Upper lobe of right lung (tissue), 1 donor: ENCODE results near the gene HPCAL4. TPM values are rescaled to one million over a fixed set of nuclear protein-coding genes. Genes with fewer than 3 reads are reported as not detected.

Experiments
- ATAC-seq: fragments of 200-7000 bp; cut with Tn5 transposase; one replicate; pipeline ENCODE4 v1.9.1; 2020; ENCODE audit warnings: mild to moderate bottlenecking, moderate library complexity
- DNase-seq: peaks from one replicate; pipeline ENCODE4 v3.0.0-alpha.2; 2020
- H3K27ac ChIP-seq: fragments of 200-600 bp; one replicate; pipeline ENCODE4 v1.8.0; 2022
- H3K27me3 ChIP-seq: fragments of 200-600 bp; one replicate; pipeline ENCODE4 v1.8.0; 2022; ENCODE audit warnings: mild to moderate bottlenecking
- H3K36me3 ChIP-seq: fragments of 200-600 bp; one replicate; pipeline ENCODE4 v1.8.0; 2022
- H3K4me1 ChIP-seq: fragments of 200-600 bp; one replicate; pipeline ENCODE4 v1.8.0; 2022
- H3K4me3 ChIP-seq: fragments of 200-600 bp; one replicate; pipeline ENCODE4 v1.8.0; 2022; ENCODE audit warnings: mild to moderate bottlenecking
- H3K9me3 ChIP-seq: fragments of 200-600 bp; one replicate; pipeline ENCODE4 v1.8.0; 2022
- intact Hi-C: fragments of 100-400 bp; cut with DNase I; formaldehyde crosslinking; loops from one replicate; pipeline ENCODE4 v1.11.0; 2022
- total RNA-seq: library from RNA; stranded (reverse); fragmentation: NEBNext Ultra II Directional; extraction: Animal tissue kit (Norgen Biotek cat#: 25700); gene quantifications from one replicate; pipeline ENCODE4 v1.2.1, GENCODE V29; 2021
- TF ChIP-seq, protein P1 (sequence below): fragments of 200-600 bp; IDR thresholded peaks from one replicate; pipeline ENCODE4 v1.8.0; 2022; ENCODE audit warnings: antibody characterized with exemption
- donor health status: DM: no; HTN: yes; CAD: no; lungs with severe emphysema.

Gene HPCAL4
- total RNA-seq, 1 donor from 2014 or later = 0.09 TPM

DNA sequence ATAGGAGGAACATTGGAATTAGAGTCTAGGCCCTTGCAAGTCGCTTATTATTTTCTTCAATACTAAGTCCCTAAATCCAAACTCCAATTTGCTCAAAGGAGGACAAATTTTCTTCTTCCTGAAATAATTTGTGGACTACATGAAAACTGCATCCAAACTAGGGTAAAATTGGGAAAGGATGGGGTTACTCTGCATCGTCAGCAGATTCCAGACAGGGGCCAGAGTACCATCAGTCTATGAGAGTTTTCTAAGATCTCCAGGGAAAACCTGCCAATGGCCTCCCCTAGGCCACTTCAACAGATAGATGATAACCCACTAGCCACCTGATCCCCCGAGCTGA, 52.3 kb downstream of the HPCAL4 start:
- TF ChIP-seq, protein P1, sequence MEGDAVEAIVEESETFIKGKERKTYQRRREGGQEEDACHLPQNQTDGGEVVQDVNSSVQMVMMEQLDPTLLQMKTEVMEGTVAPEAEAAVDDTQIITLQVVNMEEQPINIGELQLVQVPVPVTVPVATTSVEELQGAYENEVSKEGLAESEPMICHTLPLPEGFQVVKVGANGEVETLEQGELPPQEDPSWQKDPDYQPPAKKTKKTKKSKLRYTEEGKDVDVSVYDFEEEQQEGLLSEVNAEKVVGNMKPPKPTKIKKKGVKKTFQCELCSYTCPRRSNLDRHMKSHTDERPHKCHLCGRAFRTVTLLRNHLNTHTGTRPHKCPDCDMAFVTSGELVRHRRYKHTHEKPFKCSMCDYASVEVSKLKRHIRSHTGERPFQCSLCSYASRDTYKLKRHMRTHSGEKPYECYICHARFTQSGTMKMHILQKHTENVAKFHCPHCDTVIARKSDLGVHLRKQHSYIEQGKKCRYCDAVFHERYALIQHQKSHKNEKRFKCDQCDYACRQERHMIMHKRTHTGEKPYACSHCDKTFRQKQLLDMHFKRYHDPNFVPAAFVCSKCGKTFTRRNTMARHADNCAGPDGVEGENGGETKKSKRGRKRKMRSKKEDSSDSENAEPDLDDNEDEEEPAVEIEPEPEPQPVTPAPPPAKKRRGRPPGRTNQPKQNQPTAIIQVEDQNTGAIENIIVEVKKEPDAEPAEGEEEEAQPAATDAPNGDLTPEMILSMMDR = no peak

GRCh38 chr1:39637361-39637760, 53.9 kb downstream of the HPCAL4 start:
- Histone ChIP-seq H3K9me3 (no peaks in the 10 kb centered on the region), H3K27me3 (no peaks in the 10 kb centered on the region), H3K27ac (no peak overlapping the region), H3K36me3 (no peaks in the 10 kb centered on the region), H3K4me1 (no peaks in the 10 kb centered on the region), H3K4me3 (peak overlapping the region; percentile 61)
- intact Hi-C loops = no loop called here
- DNase-seq (no peak), ATAC-seq (no peak)
- TF ChIP-seq, protein P1 = no peak

More for the DNA sequence above, 52.3 kb downstream of the HPCAL4 start:
- no peak for DNase-seq
- no peak for ATAC-seq
- intact Hi-C loops = no loop called here
- Histone ChIP-seq H3K27me3 (no peaks in the 10 kb centered on the region), H3K36me3 (no peaks in the 10 kb centered on the region), H3K27ac (peak overlapping the region; percentile 82), H3K4me1 (no peaks in the 10 kb centered on the region), H3K4me3 (peak overlapping the region; percentile 61), H3K9me3 (no peaks in the 10 kb centered on the region)

DNA sequence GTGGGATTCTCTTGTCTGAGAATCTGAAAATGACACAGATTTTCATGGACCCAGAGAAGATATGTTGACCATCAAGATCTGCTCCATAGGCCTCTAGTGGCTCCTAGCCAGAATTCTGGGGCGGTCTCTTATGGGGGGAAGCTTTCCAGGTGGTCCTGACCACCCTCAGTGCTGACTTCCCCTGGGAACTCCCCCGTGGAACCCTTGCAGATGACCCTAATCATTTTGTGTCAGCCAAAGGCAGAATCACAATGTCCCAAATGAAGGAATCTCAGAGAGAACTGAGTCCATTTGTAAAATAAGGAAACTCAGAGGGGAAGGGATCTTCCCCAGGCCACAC, 55.4 kb downstream of the HPCAL4 start:
- peaks cover 4% of the 10 kb centered on the region for H3K36me3 ChIP-seq
- TF ChIP-seq, protein P1 = no peak
- H3K27ac ChIP-seq = peak overlapping the region; percentile 60
- no peaks in the 10 kb centered on the region for H3K27me3 ChIP-seq
- no peaks in the 10 kb centered on the region for H3K9me3 ChIP-seq
- peak overlapping the region; percentile 61 for H3K4me3 ChIP-seq
- DNase-seq (no peak), ATAC-seq (no peak)
- H3K4me1 ChIP-seq = no peaks in the 10 kb centered on the region
- intact Hi-C loops = no loop called here

- no peak for DNase-seq
- H3K4me3 ChIP-seq = peak overlapping the region; percentile 61
Observed at GRCh38 chr1:39635205-39635870, 55.9 kb downstream of the HPCAL4 start.

DNA sequence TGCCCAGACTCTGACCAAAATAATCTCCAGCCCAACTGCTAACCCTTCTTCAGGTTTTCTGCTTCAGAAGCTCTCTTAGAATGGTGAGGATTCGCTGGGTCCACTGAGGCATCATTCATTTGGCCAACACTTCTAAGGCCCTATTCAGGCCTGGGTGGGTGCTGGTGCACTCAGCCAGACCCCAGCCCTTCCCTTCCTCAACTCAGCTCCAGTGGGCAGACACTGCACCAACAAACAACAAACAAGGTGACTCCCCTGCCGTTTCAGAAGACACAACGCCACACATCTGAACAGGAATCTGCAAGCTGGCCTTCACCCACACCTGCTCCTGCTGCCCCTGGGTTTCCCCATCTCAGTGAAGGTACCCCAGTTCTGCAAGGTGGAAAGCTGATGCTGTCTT, 57.8 kb downstream of the HPCAL4 start:
- no peaks in the 10 kb centered on the region for H3K27me3 ChIP-seq
- H3K36me3 ChIP-seq = peaks cover 25% of the 10 kb centered on the region
- no peak overlapping the region for H3K27ac ChIP-seq
- intact Hi-C loops = no loop called here
- no peak for DNase-seq
- peak overlapping the region; percentile 14 for H3K4me3 ChIP-seq
- no peaks in the 10 kb centered on the region for H3K4me1 ChIP-seq
- ATAC-seq = no peak
- H3K9me3 ChIP-seq = no peaks in the 10 kb centered on the region
- TF ChIP-seq, protein P1 = no peak

More at GRCh38 chr1:39635205-39635870, 55.9 kb downstream of the HPCAL4 start:
- H3K27ac ChIP-seq = peak overlapping the region; percentile 60
- H3K4me1 ChIP-seq = no peaks in the 10 kb centered on the region
- H3K36me3 ChIP-seq = peaks cover 9% of the 10 kb centered on the region
- H3K27me3 ChIP-seq = no peaks in the 10 kb centered on the region
- no peak for ATAC-seq
- intact Hi-C loops = no loop called here
- H3K9me3 ChIP-seq = no peaks in the 10 kb centered on the region
- TF ChIP-seq, protein P1 = no peak
